ENCODE data around the gene PSME1. TPM values are rescaled to one million over a fixed set of nuclear protein-coding genes. Genes with fewer than 3 reads are reported as not detected.

Gene PSME1
- polyA plus RNA-seq, 1 donor from 2014 or later, result 55.8 TPM

DNA sequence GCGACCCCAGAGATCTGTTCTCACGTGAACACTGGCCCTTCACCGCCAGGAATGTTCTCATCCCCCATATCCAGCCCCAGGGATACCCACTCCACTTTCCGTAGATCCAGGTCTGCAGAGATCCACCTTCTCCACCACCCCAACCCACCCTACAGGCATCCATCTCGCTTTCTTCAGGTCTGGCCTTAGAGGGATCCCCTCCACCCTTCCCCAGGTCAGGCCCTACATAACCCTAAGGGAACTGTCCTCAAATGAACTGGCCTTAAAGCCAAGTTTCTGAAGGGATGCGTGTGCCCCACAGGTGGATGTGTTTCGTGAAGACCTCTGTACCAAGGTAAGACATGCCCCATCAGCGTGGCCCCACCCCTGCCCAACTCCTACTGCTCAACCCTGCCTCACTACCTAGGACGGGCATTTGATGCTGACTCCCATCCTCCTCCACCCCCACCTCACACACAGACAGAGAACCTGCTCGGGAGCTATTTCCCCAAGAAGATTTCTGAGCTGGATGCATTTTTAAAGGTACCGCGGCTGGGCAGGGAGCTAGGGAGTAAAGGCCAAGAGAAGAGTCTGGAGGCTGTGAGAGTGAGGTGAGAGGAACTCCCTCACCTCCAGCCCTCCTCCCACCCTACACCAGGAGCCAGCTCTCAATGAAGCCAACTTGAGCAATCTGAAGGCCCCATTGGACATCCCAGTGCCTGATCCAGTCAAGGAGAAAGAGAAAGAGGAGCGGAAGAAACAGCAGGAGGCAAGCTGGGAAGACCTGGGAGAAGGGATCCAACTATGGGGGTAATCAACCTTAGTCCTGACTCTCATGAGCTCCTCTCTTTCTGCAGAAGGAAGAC, 912 bp downstream of the PSME1 start:
- Histone ChIP-seq H3K79me2 (replicated peaks; ENCODE audit: insufficient read depth, low read length) (peaks cover 10% of the 10 kb centered on the region), H3K27me3 (ENCODE audit: insufficient read depth, low read depth, low read length) (no peaks in the 10 kb centered on the region), H3K36me3 (ENCODE audit: insufficient read depth, low read length) (no peaks in the 10 kb centered on the region), H3K9me3 (ENCODE audit: low read length) (no peaks in the 10 kb centered on the region), H3K4me2 (ENCODE audit: low read length) (no peak overlapping the region), H3K9ac (ENCODE audit: low read length) (peak overlapping the region; percentile 67), H4K20me1 (ENCODE audit: insufficient read depth) (no peaks in the 10 kb centered on the region), H3F3A (ENCODE audit: insufficient read depth, low read length, poor library complexity, severe bottlenecking) (peaks cover 8% of the 10 kb centered on the region), H3K27ac (ENCODE audit: low read length) (no peak overlapping the region), H3K9me2 (ENCODE audit: insufficient read depth, low read length) (no peaks in the 10 kb centered on the region), H2AFZ (ENCODE audit: low read depth, low read length) (no peak overlapping the region), H3K4me3 (ENCODE audit: low read length) (peak overlapping the region; percentile 74)
- TF ChIP-seq MXI1 (conservative IDR thresholded peaks at IDR 0.05; ENCODE audit: poor library complexity, severe bottlenecking) (no peak), SMC3 (conservative IDR thresholded peaks at IDR 0.05; ENCODE audit: poor library complexity) (no peak), TAF1 (IDR thresholded peaks at IDR 0.05; ENCODE audit: low read depth) (no peak), POLR2AphosphoS5 (IDR thresholded peaks at IDR 0.05) (no peak)

DNA sequence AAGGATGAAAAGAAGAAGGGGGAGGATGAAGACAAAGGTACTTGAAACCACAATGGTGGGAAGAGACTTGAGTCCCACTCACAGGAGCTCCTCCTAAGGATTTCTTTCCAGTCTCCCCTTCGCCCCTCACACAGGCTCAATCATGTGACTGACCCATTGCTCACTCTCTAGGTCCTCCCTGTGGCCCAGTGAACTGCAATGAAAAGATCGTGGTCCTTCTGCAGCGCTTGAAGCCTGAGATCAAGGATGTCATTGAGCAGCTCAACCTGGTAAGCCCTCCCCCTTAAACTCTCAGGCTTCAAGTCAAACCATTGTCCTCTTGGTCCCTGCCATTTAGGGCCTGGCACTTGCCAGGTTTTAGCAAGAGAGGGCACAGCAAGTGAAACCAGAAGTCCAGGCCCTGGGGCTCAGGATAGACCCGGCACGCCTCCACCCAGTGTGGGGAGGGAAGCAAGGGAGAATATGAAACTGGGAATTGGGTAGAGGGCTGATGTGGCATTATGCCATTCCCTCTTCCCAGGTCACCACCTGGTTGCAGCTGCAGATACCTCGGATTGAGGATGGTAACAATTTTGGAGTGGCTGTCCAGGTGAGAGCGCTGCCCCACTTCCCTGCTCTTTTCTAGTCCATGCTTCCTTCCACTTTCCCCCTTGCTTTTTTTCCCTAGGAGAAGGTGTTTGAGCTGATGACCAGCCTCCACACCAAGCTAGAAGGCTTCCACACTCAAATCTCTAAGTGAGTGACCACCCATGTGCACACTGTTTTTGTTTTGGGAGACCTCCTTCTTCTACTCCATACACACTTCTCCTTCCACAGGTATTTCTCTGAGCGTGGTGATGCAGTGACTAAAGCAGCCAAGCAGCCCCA, 1.8 kb downstream of the PSME1 start:
- Histone ChIP-seq H2AFZ (ENCODE audit: low read depth, low read length) (no peak overlapping the region), H4K20me1 (ENCODE audit: insufficient read depth) (no peaks in the 10 kb centered on the region), H3K27me3 (ENCODE audit: insufficient read depth, low read depth, low read length) (no peaks in the 10 kb centered on the region), H3K79me2 (replicated peaks; ENCODE audit: insufficient read depth, low read length) (peaks cover 10% of the 10 kb centered on the region), H3K9me3 (ENCODE audit: low read length) (no peaks in the 10 kb centered on the region), H3K27ac (ENCODE audit: low read length) (no peak overlapping the region), H3K9ac (ENCODE audit: low read length) (no peak overlapping the region), H3F3A (ENCODE audit: insufficient read depth, low read length, poor library complexity, severe bottlenecking) (peaks cover 11% of the 10 kb centered on the region), H3K9me2 (ENCODE audit: insufficient read depth, low read length) (no peaks in the 10 kb centered on the region), H3K4me2 (ENCODE audit: low read length) (no peak overlapping the region), H3K4me3 (ENCODE audit: low read length) (no peak overlapping the region), H3K36me3 (ENCODE audit: insufficient read depth, low read length) (no peaks in the 10 kb centered on the region)
- TF ChIP-seq TAF1 (IDR thresholded peaks at IDR 0.05; ENCODE audit: low read depth) (no peak), POLR2AphosphoS5 (IDR thresholded peaks at IDR 0.05) (no peak), SMC3 (conservative IDR thresholded peaks at IDR 0.05; ENCODE audit: poor library complexity) (no peak), EZH2 (IDR thresholded peaks at IDR 0.05; ENCODE audit: borderline replicate concordance, insufficient read depth, low read length, poor library complexity, severe bottlenecking) (no peak), RAD21 (conservative IDR thresholded peaks at IDR 0.05) (no peak), MXI1 (conservative IDR thresholded peaks at IDR 0.05; ENCODE audit: poor library complexity, severe bottlenecking) (no peak), EP300 (conservative IDR thresholded peaks at IDR 0.05; ENCODE audit: poor library complexity, severe bottlenecking) (no peak)
- TF ChIP-seq, protein P1, sequence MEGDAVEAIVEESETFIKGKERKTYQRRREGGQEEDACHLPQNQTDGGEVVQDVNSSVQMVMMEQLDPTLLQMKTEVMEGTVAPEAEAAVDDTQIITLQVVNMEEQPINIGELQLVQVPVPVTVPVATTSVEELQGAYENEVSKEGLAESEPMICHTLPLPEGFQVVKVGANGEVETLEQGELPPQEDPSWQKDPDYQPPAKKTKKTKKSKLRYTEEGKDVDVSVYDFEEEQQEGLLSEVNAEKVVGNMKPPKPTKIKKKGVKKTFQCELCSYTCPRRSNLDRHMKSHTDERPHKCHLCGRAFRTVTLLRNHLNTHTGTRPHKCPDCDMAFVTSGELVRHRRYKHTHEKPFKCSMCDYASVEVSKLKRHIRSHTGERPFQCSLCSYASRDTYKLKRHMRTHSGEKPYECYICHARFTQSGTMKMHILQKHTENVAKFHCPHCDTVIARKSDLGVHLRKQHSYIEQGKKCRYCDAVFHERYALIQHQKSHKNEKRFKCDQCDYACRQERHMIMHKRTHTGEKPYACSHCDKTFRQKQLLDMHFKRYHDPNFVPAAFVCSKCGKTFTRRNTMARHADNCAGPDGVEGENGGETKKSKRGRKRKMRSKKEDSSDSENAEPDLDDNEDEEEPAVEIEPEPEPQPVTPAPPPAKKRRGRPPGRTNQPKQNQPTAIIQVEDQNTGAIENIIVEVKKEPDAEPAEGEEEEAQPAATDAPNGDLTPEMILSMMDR (IDR thresholded peaks at IDR 0.05; ENCODE audit: poor library complexity, severe bottlenecking), result no peak
- TF ChIP-seq, protein P2, sequence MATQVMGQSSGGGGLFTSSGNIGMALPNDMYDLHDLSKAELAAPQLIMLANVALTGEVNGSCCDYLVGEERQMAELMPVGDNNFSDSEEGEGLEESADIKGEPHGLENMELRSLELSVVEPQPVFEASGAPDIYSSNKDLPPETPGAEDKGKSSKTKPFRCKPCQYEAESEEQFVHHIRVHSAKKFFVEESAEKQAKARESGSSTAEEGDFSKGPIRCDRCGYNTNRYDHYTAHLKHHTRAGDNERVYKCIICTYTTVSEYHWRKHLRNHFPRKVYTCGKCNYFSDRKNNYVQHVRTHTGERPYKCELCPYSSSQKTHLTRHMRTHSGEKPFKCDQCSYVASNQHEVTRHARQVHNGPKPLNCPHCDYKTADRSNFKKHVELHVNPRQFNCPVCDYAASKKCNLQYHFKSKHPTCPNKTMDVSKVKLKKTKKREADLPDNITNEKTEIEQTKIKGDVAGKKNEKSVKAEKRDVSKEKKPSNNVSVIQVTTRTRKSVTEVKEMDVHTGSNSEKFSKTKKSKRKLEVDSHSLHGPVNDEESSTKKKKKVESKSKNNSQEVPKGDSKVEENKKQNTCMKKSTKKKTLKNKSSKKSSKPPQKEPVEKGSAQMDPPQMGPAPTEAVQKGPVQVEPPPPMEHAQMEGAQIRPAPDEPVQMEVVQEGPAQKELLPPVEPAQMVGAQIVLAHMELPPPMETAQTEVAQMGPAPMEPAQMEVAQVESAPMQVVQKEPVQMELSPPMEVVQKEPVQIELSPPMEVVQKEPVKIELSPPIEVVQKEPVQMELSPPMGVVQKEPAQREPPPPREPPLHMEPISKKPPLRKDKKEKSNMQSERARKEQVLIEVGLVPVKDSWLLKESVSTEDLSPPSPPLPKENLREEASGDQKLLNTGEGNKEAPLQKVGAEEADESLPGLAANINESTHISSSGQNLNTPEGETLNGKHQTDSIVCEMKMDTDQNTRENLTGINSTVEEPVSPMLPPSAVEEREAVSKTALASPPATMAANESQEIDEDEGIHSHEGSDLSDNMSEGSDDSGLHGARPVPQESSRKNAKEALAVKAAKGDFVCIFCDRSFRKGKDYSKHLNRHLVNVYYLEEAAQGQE (IDR thresholded peaks at IDR 0.05; ENCODE audit: borderline replicate concordance), result no peak

All from neural cell (in vitro differentiated cells).